ENCODE measurements around the gene INTS14.
"Not testable (repeated sequence)": the region's sequence is repeated elsewhere in the genome, so short reads cannot be mapped to it uniquely, and the experiment has no call there.

The INTS14 gene

GRCh38 chr15:65578904-65579728 is 31.8 kb downstream of the INTS14 start:
- DNase-seq (ENCODE audit: low spot score) = no peak

GRCh38 chr15:65577129-65577996 is 33.6 kb downstream of the INTS14 start:
- no peak for DNase-seq (ENCODE audit: low spot score)

GRCh38 chr15:65576664-65577063 is 34.3 kb downstream of the INTS14 start:
- no peak for DNase-seq (ENCODE audit: low spot score)

GRCh38 chr15:65571971-65572370 is 39.0 kb downstream of the INTS14 start:
- DNase-seq (ENCODE audit: low spot score) = no peak

GRCh38 chr15:65569728-65570127 is 41.2 kb downstream of the INTS14 start:
- DNase-seq (ENCODE audit: low spot score) = no peak

GRCh38 chr15:65561934-65562333 is 49.0 kb downstream of the INTS14 start:
- no peak for DNase-seq (ENCODE audit: low spot score)

GRCh38 chr15:65559941-65560340 is 51.0 kb downstream of the INTS14 start:
- no peak for DNase-seq (ENCODE audit: low spot score)

GRCh38 chr15:65558997-65559760 is 51.8 kb downstream of the INTS14 start:
- no peak for DNase-seq (ENCODE audit: low spot score)

GRCh38 chr15:65558336-65558735 is 52.6 kb downstream of the INTS14 start:
- DNase-seq (ENCODE audit: low spot score) = no peak

- DNase-seq (ENCODE audit: low spot score) = no peak
Measured at GRCh38 chr15:65556622-65557021, 54.3 kb downstream of the INTS14 start.

GRCh38 chr15:65553691-65554090 is 57.2 kb downstream of the INTS14 start:
- no peak for DNase-seq (ENCODE audit: low spot score)

- DNase-seq (ENCODE audit: low spot score) = not testable (repeated sequence)
Measured at GRCh38 chr15:65552851-65553250, 58.1 kb downstream of the INTS14 start.

GRCh38 chr15:65551183-65551582 is 59.7 kb downstream of the INTS14 start:
- no peak for DNase-seq (ENCODE audit: low spot score)

- no peak for DNase-seq (ENCODE audit: low spot score)
Measured at GRCh38 chr15:65550681-65551098, 60.2 kb downstream of the INTS14 start.

- not testable (repeated sequence) for DNase-seq (ENCODE audit: low spot score)
Measured at GRCh38 chr15:65549288-65549687, 61.6 kb downstream of the INTS14 start.

GRCh38 chr15:65547841-65548240 is 63.1 kb downstream of the INTS14 start:
- DNase-seq (ENCODE audit: low spot score) = no peak

- no peak for DNase-seq (ENCODE audit: low spot score)
Measured at GRCh38 chr15:65541231-65541820, 69.6 kb downstream of the INTS14 start.

GRCh38 chr15:65540314-65540713 is 70.6 kb downstream of the INTS14 start:
- no peak for DNase-seq (ENCODE audit: low spot score)

- DNase-seq (ENCODE audit: low spot score) = no peak
Measured at GRCh38 chr15:65535192-65535591, 75.7 kb downstream of the INTS14 start.

- DNase-seq (ENCODE audit: low spot score) = no peak
Measured at GRCh38 chr15:65533057-65533756, 77.7 kb downstream of the INTS14 start.

GRCh38 chr15:65532738-65533051 is 78.2 kb downstream of the INTS14 start:
- DNase-seq (ENCODE audit: low spot score) = no peak
